Spleen (tissue), 7 donors: ENCODE results near the gene STYXL1.

Experiments used
- POLR2A ChIP-seq, 3 donors: fragments of 450-650 bp; IDR thresholded peaks; one replicate each; pipeline ENCODE4 v1.5.1; 2017; ENCODE audit warnings: antibody characterized with exemption in 3 of 3, mild to moderate bottlenecking in 1 of 3
- TF ChIP-seq, protein P1 (sequence below), 11 experiments: fragments of 200-600 bp in 7 of 11; fragments of 450-650 bp in 4 of 11; sonication (generic) in 4 of 11; IDR thresholded peaks in 8 of 11; conservative IDR thresholded peaks in 3 of 11; 1 replicate in 7 of 11; 2 replicates in 4 of 11; pipeline versions ENCODE4 v1.4.0 to v1.8.0; 2016 to 2021; ENCODE audit warnings: antibody characterized with exemption in 11 of 11, inconsistent platforms in 4 of 11, mild to moderate bottlenecking in 1 of 11
- donor health status: DM: no; HTN: no; CAD: no; lungs with moderate emphysema.
- donor health status: DM: no; HTN: no; CAD: no.
- donor health status: DM: no; HTN: no; CAD: no.

DNA sequence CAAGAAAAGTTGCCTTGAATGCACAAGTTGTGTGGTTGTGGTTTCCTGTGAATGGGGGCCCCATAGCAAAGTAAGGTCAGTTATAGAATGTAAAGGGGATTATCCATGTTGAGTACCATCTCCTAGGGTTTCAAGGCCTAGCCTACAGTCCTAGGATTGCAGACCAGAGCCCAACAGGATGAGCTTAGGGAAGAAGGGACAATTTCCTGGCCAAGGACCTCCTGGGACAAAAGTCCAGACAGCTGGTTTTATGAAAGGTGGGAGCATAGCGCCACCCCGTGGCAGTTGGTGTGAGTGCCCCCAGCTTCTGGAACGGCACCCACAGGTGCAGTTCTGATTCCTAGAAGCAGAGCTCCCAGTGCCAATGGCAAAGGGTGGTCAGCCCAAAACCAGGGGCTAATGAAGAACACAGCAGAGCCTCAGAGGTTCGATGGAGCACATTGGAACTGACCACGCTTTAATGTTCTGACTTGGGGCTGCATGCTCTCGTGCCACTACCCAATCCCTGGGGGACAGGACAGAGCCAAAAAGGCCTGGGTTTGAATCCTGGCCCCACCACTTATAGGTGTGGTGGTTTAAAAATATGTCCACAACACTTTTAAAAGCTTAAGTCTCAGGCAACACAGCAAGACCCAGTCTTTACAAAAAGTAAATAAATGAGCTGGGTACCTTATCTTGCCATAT, 27.6 kb downstream of the STYXL1 start:
- TF ChIP-seq, protein P1, sequence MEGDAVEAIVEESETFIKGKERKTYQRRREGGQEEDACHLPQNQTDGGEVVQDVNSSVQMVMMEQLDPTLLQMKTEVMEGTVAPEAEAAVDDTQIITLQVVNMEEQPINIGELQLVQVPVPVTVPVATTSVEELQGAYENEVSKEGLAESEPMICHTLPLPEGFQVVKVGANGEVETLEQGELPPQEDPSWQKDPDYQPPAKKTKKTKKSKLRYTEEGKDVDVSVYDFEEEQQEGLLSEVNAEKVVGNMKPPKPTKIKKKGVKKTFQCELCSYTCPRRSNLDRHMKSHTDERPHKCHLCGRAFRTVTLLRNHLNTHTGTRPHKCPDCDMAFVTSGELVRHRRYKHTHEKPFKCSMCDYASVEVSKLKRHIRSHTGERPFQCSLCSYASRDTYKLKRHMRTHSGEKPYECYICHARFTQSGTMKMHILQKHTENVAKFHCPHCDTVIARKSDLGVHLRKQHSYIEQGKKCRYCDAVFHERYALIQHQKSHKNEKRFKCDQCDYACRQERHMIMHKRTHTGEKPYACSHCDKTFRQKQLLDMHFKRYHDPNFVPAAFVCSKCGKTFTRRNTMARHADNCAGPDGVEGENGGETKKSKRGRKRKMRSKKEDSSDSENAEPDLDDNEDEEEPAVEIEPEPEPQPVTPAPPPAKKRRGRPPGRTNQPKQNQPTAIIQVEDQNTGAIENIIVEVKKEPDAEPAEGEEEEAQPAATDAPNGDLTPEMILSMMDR (IDR thresholded peaks at IDR 0.05 in 8 of 11, conservative IDR thresholded peaks at IDR 0.05 in 3 of 11): peak; percentile 79 to 94 (median 88)
- no peak for TF ChIP-seq POLR2A (IDR thresholded peaks at IDR 0.05)
